DMS153 treated with DMSO at 0.1 percent for 48 hours (cell line): Measurements from ENCODE around the gene HS3ST3B1.

Source experiments
- DNase-seq: peaks from one replicate; lab custom pipeline; 2025; ENCODE audit not compliant: unreplicated experiment; lab: John Stamatoyannopoulos, UW

HS3ST3B1 gene

DNA sequence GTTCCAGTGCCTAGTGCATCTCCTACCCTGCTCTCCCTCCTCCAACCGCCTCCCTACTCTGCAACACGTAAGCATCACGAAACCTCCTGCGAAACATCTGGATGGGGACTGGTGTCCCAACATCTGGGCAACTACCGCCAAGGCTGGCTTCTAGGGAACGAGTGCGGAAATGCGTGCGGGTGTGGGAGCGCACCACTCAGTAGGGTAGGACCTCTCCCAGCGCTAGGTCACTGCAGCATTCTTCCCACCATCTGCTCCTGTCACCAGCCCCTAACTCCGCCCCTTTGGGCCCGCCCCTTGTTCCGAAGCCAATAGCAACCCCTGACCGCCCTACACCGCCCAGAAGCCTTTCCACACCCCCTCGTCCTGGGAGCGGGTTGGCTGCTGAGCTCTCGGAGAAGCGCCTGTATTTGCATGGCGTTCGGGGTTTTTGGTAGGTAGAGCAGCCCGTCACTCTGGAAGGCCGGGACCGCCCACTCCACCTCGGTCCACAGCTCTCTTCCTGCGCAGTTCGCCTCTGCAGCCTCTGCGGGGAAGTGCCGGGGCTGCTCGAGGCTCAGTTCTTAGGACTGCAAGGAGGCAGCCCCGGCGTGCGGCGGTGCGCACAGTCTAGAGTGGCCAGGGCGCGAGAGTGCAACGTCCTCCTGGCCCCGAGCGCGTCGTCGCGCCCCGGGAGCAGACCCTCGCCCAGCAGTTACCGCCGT, at the start of gene HS3ST3B1:
HS3ST3B1 (plus strand) TSS at position 507 of the 704 bp plus-strand sequence. CDS start 438 bp downstream, outside the sequence.
- DNase-seq = peak; percentile 60

DNA sequence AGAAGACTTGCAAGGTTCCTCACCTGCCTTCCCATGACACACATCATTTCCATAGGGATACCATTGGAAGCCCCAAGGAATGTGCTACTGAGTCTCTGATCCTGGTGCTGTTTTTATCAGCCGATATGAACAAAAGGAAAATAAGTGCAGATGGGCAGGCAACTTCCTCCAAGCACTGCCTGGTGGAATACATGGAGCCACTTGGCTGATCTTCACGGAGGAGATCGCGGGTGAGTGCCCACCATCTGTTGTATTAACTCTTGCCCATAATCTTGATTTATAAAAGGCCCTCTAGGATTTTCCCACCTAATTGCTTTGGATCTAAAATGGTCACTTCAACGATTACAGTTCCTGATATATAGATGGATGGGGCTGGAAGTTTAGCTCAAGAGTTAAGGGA, 39.5 kb upstream of the HS3ST3B1 start:
- no peak for DNase-seq

DNA sequence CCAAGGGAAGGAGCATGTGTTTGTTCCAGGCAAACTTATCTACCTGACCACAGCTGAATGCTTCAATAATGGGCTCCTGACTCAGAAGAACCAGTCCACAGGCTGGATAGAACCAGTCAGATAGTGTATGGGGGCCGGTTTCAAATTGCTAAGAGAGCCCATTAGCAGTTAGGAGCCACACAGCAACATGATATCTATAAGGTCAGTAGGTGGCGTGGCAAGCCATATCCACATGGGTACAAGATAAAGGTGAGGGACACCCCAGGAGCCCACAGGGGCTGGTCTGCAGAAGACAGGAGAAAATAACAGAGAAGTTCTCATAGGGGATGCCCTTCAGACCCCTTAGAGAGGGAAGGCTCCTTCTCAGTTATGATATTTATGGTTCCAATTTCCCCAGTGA, 32.6 kb upstream of the HS3ST3B1 start:
- no peak for DNase-seq

DNA sequence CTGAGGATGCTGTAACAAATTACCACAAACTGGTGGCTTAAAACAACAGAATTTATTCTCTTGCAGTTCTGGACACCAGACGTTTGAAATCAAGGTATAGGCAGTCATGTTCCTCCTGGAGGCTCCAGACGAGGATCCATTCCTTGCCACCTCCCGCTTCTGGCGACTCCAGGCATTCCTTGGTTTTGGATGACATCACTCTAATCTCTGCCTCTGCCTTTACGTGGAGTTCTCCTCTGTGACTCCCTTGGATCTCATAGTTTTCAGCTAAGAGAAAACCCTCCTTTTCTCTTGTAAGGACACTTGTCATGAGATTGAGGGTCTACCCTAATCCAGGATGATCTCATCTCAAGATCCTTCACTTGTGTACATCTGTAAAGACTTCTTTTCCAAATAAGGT, 31.4 kb upstream of the HS3ST3B1 start:
- no peak for DNase-seq

DNA sequence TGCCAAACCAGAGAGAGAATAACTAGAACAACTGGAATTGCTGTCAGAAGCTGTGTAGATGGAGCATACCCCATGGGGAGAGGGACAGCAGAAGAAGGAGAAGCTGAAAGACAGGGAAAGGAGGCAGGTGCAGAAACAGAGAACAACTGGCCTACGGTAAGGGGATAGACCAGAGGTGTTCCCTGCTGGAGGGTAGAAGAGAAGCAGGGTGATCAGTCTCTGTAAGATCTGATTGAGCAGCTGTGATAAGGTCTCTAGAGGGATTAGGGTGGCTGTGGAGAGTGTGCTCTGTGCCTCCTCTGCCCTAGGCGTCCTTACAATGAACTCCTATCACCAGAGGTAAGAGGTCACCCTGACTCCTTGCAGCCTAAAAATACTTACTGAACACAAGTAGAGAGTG, 30.4 kb upstream of the HS3ST3B1 start:
- DNase-seq = no peak

DNA sequence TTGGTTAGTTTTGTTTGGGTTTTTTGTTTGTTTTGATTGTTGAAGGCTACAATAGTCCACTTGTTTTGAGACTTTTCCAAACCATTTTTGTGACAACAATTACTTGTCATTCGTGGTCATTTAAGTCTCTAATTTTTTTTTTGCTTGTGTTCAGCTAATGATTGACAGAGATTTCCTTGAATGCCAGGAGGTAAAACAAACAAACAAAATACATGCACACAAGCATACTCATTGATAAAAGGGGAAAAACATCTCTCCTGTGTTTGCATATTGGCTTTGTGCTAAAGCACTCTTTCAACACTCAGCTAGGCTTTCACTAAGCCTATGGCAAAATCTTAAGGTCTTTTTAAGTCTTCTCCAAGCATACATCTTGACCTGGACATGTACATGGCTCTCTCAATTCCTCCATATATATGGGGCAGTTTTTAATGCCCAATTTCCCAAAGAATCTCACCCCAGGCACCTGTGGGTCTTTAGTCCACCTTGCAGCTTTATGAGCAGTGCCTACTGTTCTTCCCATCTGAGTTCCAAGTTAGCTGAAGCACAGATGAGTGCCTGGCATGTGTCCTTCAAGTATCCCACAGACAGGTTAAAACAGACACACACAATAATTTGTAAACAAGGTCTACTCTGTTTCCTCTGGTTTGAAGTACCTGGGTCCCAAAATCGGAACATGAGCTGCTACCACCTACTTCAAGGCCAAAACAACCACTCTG, 24.2 kb upstream of the HS3ST3B1 start:
- no peak for DNase-seq

DNA sequence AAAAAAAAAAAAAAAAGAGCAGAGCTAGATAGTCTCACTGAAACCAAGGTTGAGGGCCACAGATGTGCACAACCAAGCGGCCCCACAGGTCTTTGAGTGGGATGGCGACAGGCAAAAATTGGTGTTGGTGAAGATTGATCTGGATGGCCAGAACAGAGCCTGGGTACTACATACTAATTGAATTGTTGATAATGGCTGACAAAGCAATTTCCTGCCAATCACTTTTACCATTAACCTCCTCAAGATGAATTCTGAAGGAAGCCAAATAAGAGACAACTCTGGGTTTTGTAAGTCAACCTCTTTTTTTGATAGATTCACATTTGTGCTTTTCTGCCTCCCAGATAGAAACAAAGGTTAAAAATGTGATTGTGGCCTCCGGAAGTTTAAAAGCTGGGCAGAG, 19.4 kb upstream of the HS3ST3B1 start:
- DNase-seq = no peak

DNA sequence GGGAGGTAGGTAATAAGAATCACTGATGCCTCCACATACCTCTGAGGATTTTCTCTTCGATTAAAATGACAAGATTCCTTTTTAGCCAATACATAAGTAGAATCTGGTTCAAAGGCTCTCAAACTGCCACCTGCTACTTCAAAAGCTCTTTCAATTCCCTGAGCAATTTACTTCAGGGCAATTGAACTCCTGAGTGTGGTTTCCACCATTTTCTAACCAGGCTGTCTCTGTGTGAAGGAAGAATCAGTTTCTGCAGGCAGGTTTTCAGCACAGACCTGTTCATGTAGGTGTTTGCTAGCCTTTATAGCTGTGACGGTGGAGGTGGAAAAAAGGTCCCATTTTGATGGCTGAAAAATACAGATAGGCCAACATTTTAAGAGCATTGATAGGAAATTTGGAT, 18.2 kb upstream of the HS3ST3B1 start:
- DNase-seq = no peak

DNA sequence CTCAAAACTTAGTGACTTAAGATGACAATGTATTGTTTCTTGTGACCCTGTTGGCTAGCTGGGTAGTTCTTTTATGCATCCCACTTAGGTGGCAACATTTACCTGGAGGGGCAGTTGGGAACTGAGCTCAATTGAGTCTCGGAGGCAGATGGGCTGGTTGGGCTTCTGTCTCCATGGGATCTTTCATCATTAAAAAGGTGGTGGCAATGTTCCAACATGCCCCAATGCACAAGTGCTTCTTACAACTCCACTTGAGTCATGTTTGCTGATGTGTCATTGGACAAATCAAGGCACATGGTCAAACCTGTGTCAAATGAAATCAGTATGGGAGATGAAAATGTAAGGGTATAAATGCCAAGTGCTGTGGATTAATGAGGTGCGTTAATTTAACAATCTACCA, 11.7 kb upstream of the HS3ST3B1 start:
- DNase-seq = no peak

DNA sequence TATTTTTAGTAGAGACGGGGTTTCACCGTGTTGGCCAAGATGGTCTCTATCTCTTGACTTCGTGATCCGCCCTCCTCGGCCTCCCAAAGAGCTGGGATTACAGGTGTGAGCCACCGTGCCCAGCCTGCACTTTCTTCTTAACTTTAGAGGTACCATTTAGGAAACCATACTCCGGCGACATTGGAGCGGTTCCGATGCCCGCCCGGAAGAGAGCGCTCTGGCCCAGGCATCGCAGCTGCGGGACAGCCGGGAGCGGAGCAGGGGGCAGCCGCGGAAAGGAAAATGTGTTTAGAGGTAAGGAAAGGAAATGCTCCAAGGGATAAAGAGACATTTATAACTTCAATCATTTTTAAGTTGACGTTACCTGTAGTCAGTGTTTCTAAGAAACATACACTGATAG, 6.0 kb upstream of the HS3ST3B1 start:
- no peak for DNase-seq

DNA sequence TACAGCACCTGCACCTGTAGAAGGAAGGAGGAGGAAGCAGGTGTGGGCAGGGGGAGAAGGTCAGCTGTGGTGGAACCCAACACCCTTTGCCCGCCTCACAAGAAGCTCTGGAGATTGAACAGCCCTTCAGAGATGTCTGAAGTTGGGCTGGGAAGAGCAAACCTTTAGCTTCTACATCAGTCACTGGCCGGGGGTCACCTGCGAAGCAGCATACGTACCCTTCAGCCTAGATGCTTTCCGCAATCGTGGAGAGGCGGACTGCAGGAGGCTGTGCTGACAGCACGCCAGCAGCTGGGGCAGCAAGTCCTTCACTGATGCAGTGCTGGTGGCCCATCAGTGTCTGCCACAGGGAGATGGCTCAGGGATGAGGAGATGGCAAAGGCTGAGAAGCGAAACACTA, 5.2 kb upstream of the HS3ST3B1 start:
- DNase-seq = no peak

DNA sequence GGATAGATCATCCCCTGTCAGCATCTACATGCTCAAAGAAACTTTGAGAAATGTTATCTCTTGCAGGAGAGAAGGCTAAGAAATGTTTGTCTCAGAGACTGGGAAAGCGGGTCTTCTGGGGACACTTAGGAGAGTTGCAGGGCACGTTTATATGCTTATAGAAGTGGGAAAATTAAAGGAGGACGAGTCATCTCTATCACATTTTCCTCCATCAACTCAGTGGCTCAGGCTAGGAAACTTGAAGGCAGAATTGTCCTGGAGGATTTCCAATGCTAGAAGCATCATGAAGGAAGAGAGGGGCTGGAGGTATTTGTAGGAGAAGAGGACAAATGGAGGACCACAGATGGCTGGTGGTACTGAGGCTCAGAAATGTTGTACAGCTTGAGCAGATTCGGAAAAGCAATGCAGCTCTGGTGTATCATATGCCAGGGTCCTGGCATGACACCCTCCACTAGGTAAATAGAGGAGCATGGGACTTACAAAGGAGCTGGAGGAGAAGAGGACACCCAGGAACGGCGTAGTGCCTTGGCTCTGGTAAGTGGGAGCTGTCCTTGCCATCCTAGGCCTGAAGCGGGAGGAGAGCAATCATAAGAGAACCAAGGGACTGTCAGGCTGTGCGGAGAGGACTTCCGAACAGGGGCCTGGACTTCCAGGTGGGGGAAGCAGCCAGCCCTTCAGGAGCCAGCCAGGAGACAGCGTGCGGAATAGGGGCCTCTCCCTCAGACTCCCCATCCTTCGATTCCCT, 4.5 kb upstream of the HS3ST3B1 start:
- no peak for DNase-seq

DNA sequence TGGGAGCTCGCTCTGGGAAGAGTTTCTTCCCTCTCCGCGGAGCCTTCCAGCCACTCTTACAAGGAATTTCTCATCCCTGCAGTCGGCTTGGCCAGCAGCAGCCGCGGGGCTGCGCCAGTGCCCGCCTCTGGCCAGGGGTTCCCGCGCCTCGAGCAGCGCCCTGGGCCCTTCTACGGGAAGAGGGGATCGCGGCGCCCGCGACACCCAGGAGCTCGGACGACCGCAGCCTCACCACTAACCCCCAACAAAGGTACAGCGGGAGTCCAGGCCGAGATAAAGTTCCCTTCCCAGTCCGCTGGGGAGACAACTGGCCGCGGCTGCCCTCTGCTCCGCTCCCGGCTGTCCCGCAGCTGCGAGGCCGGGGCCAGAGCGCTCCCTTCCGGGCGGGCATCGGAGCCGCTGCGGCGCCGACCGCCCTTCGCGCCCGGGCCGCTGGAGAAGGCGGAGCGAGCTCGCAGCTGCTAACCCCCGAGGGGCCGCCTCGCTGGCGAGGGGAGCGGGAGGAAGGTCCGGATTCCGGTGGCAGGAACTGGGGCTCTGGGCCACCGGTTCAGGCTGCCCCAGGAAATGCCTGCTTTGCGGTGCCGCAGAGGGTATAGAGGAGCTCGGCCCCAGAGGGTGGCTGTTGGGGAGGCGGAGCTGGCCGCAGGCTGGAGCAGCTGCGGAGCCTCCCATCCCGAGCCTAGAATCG, 3.6 kb upstream of the HS3ST3B1 start:
- no peak for DNase-seq

DNA sequence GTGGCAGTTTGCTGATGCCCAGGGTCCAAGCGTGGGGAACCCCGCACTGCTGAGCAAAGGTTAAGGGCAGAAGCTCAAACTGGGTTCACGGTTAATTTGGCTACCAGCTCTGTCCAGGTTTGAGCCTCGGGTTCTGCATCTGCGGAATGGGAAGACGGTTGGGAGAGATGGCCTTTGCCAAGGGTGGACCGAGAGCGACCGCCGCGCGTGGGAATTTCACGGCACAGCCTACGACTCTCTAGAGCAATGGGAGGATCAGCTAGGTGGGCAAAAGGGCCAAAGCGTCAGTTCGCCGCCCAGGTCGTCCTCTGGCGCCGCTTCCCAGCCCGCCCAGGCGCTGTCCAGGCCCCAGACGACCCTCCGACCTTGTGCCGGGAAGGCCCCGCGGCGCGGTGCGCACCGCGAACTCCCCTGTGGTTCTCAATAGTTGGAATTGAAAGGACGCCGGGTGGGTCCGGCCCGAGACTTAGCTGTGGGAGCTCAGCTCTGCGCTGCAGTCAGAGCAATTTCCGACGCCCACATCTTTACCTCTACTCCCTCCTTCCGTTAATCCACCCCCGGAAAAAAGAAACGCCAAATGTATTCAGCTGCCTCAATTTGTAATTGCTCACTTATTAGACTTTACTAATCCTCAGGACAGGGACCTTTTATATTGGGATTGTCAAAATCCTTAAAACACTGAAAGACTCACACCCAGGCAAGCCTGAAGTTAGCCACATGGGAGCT, 2.5 kb upstream of the HS3ST3B1 start:
- DNase-seq = no peak

DNA sequence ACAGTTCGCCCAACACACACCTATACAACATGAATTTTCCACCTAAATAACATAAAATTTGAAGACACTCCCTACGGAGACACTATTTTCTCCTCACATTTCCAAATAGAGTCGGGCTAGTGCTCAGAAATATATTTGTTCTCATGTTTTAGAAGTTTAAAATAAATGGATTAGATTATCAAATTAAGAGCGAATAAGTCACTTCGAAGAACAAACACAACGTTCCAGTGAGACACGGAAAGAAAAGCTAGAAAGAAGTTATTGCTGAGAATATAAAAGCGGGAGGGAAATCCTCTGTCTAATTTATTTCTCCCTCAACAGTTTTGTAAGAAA, 2.0 kb upstream of the HS3ST3B1 start:
- no peak for DNase-seq

DNA sequence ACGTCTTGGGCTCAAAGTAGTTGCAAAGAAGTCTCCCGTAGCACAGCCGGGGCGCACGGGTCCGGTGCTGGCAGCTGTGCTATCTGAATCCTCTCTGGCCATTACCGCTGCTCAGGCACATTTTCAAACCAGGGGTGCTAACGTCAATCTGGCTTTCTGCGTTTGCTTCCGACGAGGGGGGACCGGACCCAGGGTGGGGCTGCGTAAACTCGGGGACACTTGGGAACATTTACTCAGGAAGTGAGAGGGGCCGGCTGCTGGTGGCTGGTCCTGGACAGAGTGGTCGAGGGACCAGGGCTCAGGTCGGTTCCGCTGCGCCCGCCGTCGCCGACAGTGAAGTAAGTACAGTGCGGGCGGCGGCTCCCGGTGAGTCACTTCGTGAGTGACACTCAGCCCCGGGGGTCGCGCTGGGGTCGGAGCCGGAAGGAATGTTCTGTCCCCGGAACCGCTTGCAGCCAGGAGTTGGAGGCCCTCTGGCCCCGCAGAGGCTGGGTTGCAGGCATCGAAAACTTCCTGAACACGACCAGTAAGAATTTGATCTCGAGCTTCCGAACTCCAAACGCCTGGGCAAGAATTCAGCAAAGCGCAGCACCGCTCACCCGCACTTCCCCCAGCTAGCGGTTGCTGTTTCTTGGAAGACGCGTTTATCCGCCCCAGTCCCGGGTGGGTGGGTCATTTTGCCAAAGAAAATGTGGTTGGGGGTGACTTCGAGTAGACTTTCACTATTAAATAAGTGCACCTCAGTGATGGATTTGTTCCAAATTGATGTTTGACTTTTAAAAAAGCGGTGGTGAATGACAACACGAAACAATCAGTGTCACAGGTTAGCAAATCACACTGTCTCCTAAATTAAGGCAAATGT, 1.4 kb upstream of the HS3ST3B1 start:
- DNase-seq = no peak

DNA sequence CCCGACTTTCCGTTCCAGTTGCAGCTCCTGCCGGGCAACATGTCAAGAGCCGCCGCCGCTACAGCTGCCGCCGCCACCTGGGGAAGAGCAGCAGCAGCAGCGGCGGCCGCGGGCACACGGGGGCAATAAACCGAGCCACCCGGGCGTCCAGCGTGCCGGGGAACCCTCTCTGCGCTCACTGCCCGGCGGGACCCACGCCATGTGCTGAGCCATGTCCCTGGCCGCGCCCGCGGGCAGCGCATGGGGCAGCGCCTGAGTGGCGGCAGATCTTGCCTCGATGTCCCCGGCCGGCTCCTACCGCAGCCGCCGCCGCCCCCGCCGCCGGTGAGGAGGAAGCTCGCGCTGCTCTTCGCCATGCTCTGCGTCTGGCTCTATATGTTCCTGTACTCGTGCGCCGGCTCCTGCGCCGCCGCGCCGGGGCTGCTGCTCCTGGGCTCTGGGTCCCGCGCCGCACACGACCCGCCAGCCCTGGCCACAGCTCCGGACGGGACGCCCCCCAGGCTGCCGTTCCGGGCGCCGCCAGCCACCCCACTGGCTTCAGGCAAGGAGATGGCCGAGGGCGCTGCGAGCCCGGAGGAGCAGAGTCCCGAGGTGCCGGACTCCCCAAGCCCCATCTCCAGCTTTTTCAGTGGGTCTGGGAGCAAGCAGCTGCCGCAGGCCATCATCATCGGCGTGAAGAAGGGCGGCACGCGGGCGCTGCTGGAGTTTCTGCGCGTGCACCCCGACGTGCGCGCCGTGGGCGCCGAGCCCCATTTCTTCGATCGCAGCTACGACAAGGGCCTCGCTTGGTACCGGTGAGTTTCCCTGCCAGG, 604 bp downstream of the HS3ST3B1 start:
- DNase-seq = no peak

DNA sequence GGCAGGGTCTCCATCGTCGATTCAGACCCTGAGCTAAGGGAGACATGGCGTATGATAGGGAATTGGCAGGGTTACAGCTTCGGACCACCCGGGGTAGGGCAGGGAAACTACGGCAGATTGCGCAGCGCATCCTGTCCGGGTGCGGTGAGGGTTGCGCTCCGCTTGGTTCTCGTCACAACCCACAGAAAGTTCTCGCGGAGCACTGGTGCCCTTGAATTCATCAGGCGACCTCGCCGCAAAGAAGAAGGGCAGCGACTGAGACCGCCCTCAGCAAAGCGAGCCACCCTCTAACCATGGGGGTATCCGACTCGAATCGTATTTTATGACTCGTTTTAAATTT, 1.2 kb downstream of the HS3ST3B1 start:
- DNase-seq = no peak

DNA sequence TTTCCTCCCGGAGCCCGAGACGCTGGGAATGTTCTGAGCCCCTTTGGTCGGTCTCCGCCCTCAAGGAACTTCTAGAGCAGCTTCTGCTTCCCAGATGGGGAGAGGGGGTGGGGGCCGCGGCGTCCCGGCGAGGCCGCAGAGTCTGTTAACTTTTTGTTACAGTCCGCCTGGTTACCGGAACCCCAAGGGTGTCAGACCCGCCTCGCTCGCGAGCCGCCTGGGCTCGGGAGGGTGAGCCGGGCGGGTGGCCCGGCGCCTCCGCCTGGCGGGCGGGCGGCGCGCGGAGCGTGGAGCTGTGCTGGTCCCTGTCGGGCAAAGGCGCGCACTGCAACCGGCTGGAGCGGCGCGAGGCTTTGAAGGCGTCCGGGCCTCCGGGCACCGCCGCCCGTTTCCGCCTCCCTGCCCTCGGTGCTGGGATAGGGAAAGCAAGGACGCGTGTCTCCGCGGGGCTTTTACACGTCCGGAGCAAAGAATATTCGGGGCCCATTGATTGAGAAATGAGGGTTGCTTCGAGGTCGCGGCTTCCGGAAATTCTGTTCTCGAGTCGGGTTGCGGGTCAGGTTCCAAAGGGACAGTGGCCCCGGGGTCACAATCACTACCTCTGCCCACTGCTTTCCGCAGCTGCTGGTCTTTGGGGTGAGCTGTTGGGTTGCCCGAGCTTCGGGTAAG, 1.7 kb downstream of the HS3ST3B1 start:
- DNase-seq = peak; percentile 27
